ENCODE results near the gene PIEZO1. TPM values are rescaled to one million over a fixed set of nuclear protein-coding genes. Genes with fewer than 3 reads are reported as not detected.

The PIEZO1 gene
- total RNA-seq, 6 donors from 2014 or later, result 107 to 535 (median 239) TPM

DNA sequence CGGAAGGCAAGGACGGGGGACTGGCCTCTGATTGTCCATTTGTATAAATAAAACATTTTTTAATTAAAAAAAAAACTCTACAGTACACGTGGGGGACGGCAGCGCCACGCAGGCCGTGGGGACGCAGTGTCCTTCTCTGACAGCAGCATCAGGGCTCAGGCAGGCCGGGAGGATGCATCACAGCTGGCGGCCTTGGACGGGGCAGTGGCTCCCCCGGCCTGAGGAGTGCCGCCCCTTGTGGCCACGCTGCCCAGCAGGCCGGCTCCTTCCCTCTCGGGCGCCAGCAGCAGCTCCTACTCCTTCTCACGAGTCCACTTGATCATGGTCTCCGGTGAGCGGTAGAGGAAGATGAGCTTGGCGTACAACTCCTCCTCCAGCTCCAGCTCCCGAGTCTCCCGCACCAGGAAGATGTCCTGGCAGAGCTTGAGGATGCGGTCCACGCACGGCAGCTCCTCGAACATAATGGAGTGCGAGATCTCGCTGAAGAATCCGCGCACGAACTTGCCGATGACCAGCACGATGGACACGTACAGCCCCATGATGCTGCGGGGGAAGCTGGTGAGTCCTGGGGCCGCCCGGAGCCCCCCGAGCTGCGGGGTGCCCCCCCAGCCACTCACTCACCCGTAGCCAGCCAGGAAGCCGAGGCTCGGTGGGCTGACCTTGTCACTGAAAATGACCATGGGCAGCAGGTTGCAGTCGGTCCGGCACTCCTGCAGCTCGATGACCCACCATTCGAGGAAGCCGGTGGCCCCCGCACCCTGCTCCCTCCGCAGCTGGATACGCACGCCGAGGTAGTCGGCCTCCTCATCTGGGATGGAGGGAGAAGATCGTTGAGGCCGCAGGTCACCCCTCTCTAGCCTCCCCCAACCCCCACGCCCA is 69.5 kb downstream of the PIEZO1 start:
- ATAC-seq (ENCODE audit: low FRiP score in 2 of 2), result no peak
- DNase-seq, result peak in 1 of 2 donors; percentile 76
- no peaks in the 10 kb centered on the region for H3K9me3 ChIP-seq
- peaks cover 27 to 75% (median 73%) of the 10 kb centered on the region in 4 donors for H3K36me3 ChIP-seq
- 92 to 94% methylated on average over 6 to 56 of the region's 57 CpGs for WGBS, 2 donors
- no peaks in the 10 kb centered on the region for H3K27me3 ChIP-seq
- no peaks in the 10 kb centered on the region for H3K4me1 ChIP-seq
- no peak overlapping the region for H3K4me3 ChIP-seq
- H3K27ac ChIP-seq, result no peak overlapping the region
- TF ChIP-seq POLR2A (IDR thresholded peaks at IDR 0.05) (no peak), POLR2AphosphoS5 (IDR thresholded peaks at IDR 0.05) (no peak), EP300 (IDR thresholded peaks at IDR 0.05) (no peak)
- TF ChIP-seq, protein P1, sequence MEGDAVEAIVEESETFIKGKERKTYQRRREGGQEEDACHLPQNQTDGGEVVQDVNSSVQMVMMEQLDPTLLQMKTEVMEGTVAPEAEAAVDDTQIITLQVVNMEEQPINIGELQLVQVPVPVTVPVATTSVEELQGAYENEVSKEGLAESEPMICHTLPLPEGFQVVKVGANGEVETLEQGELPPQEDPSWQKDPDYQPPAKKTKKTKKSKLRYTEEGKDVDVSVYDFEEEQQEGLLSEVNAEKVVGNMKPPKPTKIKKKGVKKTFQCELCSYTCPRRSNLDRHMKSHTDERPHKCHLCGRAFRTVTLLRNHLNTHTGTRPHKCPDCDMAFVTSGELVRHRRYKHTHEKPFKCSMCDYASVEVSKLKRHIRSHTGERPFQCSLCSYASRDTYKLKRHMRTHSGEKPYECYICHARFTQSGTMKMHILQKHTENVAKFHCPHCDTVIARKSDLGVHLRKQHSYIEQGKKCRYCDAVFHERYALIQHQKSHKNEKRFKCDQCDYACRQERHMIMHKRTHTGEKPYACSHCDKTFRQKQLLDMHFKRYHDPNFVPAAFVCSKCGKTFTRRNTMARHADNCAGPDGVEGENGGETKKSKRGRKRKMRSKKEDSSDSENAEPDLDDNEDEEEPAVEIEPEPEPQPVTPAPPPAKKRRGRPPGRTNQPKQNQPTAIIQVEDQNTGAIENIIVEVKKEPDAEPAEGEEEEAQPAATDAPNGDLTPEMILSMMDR (IDR thresholded peaks at IDR 0.05), result no peak

DNA sequence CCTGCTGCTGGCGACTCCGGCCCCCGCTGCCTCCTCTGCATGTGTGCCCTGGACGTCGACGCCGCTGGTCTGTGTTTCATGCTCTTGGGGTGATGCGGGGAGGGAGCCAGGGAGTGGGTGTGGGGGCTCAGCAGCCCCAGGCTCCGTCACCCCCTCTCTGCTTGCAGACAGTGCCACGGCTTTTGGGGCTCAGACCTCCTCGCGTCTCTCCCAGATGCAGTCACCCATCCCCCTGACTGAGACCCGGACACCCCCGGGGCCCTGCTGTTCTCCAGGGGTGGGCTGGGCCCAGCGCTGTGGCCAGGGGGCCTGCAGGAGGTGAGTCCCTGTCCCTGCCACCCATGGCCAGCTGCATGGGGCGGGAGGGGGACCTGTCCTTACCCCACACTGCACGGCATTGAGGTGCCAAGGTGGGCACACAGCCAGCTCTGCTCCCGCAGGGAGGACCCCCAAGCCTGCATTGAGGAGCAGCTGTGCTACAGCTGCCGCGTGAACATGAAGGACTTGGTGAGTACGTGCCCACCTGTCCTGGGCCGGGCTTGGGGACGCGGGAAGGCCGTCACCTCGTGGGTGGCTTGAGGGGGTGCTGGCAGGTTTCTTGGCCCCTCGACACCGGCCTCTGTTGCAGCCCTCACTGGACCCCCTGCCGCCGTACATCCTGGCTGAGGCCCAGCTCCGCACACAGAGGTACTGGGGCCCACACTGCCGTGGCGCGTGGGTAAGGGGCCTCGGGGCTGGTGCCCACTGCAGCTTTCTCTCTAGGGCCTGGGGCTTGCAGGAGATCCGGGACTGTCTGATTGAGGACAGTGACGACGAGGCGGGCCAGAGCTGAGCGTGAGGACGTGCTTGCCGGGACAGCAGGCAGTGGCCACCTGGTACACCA is 70.4 kb downstream of the PIEZO1 start:
- H3K27me3 ChIP-seq, result no peaks in the 10 kb centered on the region
- WGBS, 2 donors, result 89 to 90% methylated on average over 15 to 40 of the region's 42 CpGs
- H3K4me3 ChIP-seq, result no peak overlapping the region
- H3K9me3 ChIP-seq, result no peaks in the 10 kb centered on the region
- DNase-seq, result peak in 1 of 2 donors; percentile 78
- peaks cover 27 to 73% (median 67%) of the 10 kb centered on the region in 4 donors for H3K36me3 ChIP-seq
- no peaks in the 10 kb centered on the region for H3K4me1 ChIP-seq
- ATAC-seq (ENCODE audit: low FRiP score in 2 of 2), result no peak
- no peak overlapping the region for H3K27ac ChIP-seq
- TF ChIP-seq POLR2A (IDR thresholded peaks at IDR 0.05) (no peak), EP300 (IDR thresholded peaks at IDR 0.05) (no peak), POLR2AphosphoS5 (IDR thresholded peaks at IDR 0.05) (no peak)
- TF ChIP-seq, protein P1 (IDR thresholded peaks at IDR 0.05), result no peak

DNA sequence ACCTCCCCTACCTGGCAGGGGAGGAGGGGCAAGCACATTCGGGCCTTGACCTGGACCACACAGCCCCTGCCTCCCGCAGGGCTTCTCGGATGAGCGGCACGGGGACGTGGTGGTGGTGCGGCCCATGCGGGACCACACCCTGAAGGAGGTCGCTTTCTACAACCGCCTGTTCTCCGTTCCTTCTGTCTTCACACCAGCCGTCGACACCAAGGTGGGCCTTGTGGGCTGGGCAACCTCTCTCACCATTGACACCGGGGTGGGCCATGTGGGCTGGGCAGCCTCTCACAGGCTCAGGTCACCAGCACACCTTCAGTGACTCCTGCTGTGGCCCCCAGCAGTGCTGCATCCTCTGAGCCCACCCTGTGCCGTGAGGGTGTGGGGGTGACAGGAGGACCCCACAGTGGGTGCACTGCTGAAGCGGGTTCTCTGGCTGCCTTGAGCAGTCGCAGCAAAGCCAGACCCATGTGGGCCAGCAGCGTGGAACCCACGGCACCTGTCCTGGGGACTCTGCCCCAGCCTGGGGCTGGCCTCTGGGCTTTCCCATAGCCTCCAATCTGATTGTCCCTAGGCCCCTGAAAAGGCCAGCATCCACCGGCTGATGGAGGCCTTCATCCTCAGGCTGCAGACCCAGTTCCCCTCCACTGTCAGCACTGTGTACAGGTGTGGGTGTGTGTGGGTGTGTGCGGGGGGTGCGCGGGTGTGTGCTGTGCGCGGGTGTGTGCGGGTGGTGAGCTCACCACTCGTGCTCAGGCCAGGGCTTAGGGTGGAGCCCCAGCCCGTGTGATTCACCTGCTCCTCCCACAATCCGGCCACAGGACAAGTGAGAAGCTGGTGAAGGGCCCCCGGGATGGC is 71.2 kb downstream of the PIEZO1 start:
- ATAC-seq (ENCODE audit: low FRiP score in 2 of 2) (peak in 1 of 2 donors; percentile 7), DNase-seq (peak in 1 of 2 donors; percentile 65)
- Histone ChIP-seq H3K9me3 (no peaks in the 10 kb centered on the region), H3K36me3 (peaks cover 26 to 65% (median 59%) of the 10 kb centered on the region in 4 donors), H3K4me3 (no peak overlapping the region), H3K4me1 (no peaks in the 10 kb centered on the region), H3K27me3 (no peaks in the 10 kb centered on the region), H3K27ac (no peak overlapping the region)
- TF ChIP-seq, protein P1 (IDR thresholded peaks at IDR 0.05), result no peak
- no peak for TF ChIP-seq EP300 (IDR thresholded peaks at IDR 0.05)
- TF ChIP-seq POLR2A (IDR thresholded peaks at IDR 0.05), result no peak
- no peak for TF ChIP-seq POLR2AphosphoS5 (IDR thresholded peaks at IDR 0.05)
- 80 to 89% methylated on average over 13 to 25 of the region's 30 CpGs for WGBS, 2 donors

DNA sequence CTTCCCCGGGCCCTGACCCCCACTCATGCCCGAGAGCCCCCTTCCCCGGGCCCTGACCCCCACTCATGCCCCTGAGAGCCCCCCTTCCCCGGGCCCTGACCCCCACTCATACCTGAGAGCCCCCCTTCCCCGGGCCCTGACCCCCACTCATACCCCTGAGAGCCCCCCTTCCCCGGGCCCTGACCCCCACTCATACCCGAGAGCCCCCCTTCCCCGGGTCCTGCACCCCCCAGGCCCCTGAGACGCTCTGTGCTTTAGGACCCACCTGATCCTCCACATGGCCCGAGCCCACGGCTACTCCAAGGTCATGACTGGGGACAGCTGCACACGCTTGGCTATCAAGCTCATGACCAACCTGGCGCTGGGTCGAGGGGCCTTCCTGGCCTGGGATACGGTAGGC is 72.0 kb downstream of the PIEZO1 start:
- no peaks in the 10 kb centered on the region for H3K4me1 ChIP-seq
- no peak overlapping the region for H3K27ac ChIP-seq
- ATAC-seq (ENCODE audit: low FRiP score in 2 of 2) (no peak), DNase-seq (no peak)
- TF ChIP-seq EP300 (IDR thresholded peaks at IDR 0.05) (no peak), POLR2AphosphoS5 (IDR thresholded peaks at IDR 0.05) (no peak), POLR2A (IDR thresholded peaks at IDR 0.05) (no peak)
- TF ChIP-seq, protein P1 (IDR thresholded peaks at IDR 0.05), result no peak
- WGBS, 2 donors, result 68 to 81% methylated on average over 3 to 5 of the region's 15 CpGs
- H3K9me3 ChIP-seq, result no peaks in the 10 kb centered on the region
- peaks cover 23 to 57% (median 51%) of the 10 kb centered on the region in 4 donors for H3K36me3 ChIP-seq
- H3K27me3 ChIP-seq, result no peaks in the 10 kb centered on the region
- no peak overlapping the region for H3K4me3 ChIP-seq
